ENCODE results near the gene CFAP73. TPM values are rescaled to one million over a fixed set of nuclear protein-coding genes. Genes with fewer than 3 reads are reported as not detected.

Gene CFAP73
- polyA plus RNA-seq, 1 of the 3 experiments (the other 2 are of a cell fraction): not detected

GRCh38 chr12:113106361-113106760 is 43.2 kb upstream of the CFAP73 start:
- no peak overlapping the region for H2AFZ ChIP-seq (ENCODE audit: low read depth)
- H3K4me3 ChIP-seq (ENCODE audit: low read depth in 2 of 2, low read length in 1 of 2): no peak overlapping the region
- no peaks in the 10 kb centered on the region for H3K27me3 ChIP-seq (ENCODE audit: insufficient read depth)
- no peaks in the 10 kb centered on the region for H3K9me3 ChIP-seq
- no peaks in the 10 kb centered on the region for H3K79me2 ChIP-seq (ENCODE audit: insufficient read depth)
- WGBS (ENCODE audit: low lambda C conversion rate): 9% methylated on average over 1 of the region's 1 CpG
- no peaks in the 10 kb centered on the region for H3F3A ChIP-seq (replicated peaks; ENCODE audit: insufficient read depth)
- H4K20me1 ChIP-seq (ENCODE audit: insufficient read depth): no peaks in the 10 kb centered on the region
- no peaks in the 10 kb centered on the region for H3K36me3 ChIP-seq (replicated peaks in 1 of 2; ENCODE audit: control insufficient read depth in 1 of 2, insufficient read depth in 2 of 2, low read length in 1 of 2)
- TF ChIP-seq RCOR1 (IDR thresholded peaks at IDR 0.05; ENCODE audit: low read length): no peak
- TF ChIP-seq USF2 (IDR thresholded peaks at IDR 0.05; ENCODE audit: borderline replicate concordance, low read depth, low read length): no peak
- TF ChIP-seq SIN3A (IDR thresholded peaks at IDR 0.05; ENCODE audit: borderline replicate concordance, low read depth, low read length): no peak
- no peak for TF ChIP-seq TEAD4 (IDR thresholded peaks at IDR 0.05; ENCODE audit: borderline replicate concordance, insufficient read depth)
- POLR2A ChIA-PET: no interaction called here
- H3K9ac ChIP-seq: no peak overlapping the region
- CTCF ChIA-PET: interaction anchor here (1.1 to 2.5 kb wide), 2 partner anchors 8 to 28 kb away, joined by 3 to 12 read pairs; no protein-coding TSS in a partner anchor
- H3K9me2 ChIP-seq: no peaks in the 10 kb centered on the region
- H3K4me1 ChIP-seq (ENCODE audit: control insufficient read depth in 1 of 2, insufficient read depth in 2 of 2, low read depth in 1 of 2, low read length in 1 of 2): peaks cover 0 to 2% of the 10 kb centered on the region in 2 experiments; a peak in 1 of 4 replicates
- no peak overlapping the region for H3K4me2 ChIP-seq
- no peak overlapping the region for H3K27ac ChIP-seq (ENCODE audit: low read depth in 2 of 2, low read length in 1 of 2)
- no peak for DNase-seq

- ChIA-PET CTCF (interaction anchor here (1.4 to 2.5 kb wide), 2 partner anchors 10 to 44 kb away, joined by 3 to 12 read pairs; no protein-coding TSS in a partner anchor), POLR2A (no interaction called here)
- H3K79me2 ChIP-seq (ENCODE audit: insufficient read depth): no peaks in the 10 kb centered on the region
- no peaks in the 10 kb centered on the region for H3K36me3 ChIP-seq (replicated peaks in 1 of 2; ENCODE audit: control insufficient read depth in 1 of 2, insufficient read depth in 2 of 2, low read length in 1 of 2)
- TF ChIP-seq GATA2 (CRISPR knock-in tag; IDR thresholded peaks at IDR 0.05) (no peak), GABPA (IDR thresholded peaks at IDR 0.05; ENCODE audit: low read depth) (no peak), FOSL2 (IDR thresholded peaks at IDR 0.05; ENCODE audit: borderline replicate concordance, low read depth) (no peak), EP300 (IDR thresholded peaks at IDR 0.05; ENCODE audit: borderline replicate concordance in 1 of 2, low read depth in 1 of 2, low read length in 1 of 2) (no peak), JUND (IDR thresholded peaks at IDR 0.05) (no peak), SIN3A (IDR thresholded peaks at IDR 0.05; ENCODE audit: borderline replicate concordance, low read depth, low read length) (no peak), EZH2phosphoT487 (IDR thresholded peaks at IDR 0.05; ENCODE audit: borderline replicate concordance, low read depth) (no peak), MEF2A (IDR thresholded peaks at IDR 0.05; ENCODE audit: borderline replicate concordance, low read depth) (no peak), YY1 (IDR thresholded peaks at IDR 0.05; ENCODE audit: low read depth) (no peak), RFX5 (IDR thresholded peaks at IDR 0.05; ENCODE audit: low read length) (no peak), TCF12 (IDR thresholded peaks at IDR 0.05) (no peak), REST (IDR thresholded peaks at IDR 0.05; ENCODE audit: low read depth, low read length) (no peak), TEAD4 (IDR thresholded peaks at IDR 0.05; ENCODE audit: borderline replicate concordance, insufficient read depth) (no peak), CHD2 (IDR thresholded peaks at IDR 0.05; ENCODE audit: low read length, partially characterized antibody) (no peak), RCOR1 (IDR thresholded peaks at IDR 0.05; ENCODE audit: low read length) (no peak), TAF1 (IDR thresholded peaks at IDR 0.05; ENCODE audit: borderline replicate concordance, low read depth, low read length) (no peak), FOXM1 (IDR thresholded peaks at IDR 0.05; ENCODE audit: low read depth) (no peak)
- TF ChIP-seq, protein P1, sequence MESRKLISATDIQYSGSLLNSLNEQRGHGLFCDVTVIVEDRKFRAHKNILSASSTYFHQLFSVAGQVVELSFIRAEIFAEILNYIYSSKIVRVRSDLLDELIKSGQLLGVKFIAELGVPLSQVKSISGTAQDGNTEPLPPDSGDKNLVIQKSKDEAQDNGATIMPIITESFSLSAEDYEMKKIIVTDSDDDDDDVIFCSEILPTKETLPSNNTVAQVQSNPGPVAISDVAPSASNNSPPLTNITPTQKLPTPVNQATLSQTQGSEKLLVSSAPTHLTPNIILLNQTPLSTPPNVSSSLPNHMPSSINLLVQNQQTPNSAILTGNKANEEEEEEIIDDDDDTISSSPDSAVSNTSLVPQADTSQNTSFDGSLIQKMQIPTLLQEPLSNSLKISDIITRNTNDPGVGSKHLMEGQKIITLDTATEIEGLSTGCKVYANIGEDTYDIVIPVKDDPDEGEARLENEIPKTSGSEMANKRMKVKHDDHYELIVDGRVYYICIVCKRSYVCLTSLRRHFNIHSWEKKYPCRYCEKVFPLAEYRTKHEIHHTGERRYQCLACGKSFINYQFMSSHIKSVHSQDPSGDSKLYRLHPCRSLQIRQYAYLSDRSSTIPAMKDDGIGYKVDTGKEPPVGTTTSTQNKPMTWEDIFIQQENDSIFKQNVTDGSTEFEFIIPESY (IDR thresholded peaks at IDR 0.05; ENCODE audit: borderline replicate concordance, low read depth): no peak
- H3K9me2 ChIP-seq: no peaks in the 10 kb centered on the region
- H3K4me1 ChIP-seq (ENCODE audit: control insufficient read depth in 1 of 2, insufficient read depth in 2 of 2, low read depth in 1 of 2, low read length in 1 of 2): peaks cover 0 to 2% of the 10 kb centered on the region in 2 experiments; a peak in 1 of 4 replicates
- no peaks in the 10 kb centered on the region for H3K27me3 ChIP-seq (ENCODE audit: insufficient read depth)
- no peaks in the 10 kb centered on the region for H4K20me1 ChIP-seq (ENCODE audit: insufficient read depth)
- no peaks in the 10 kb centered on the region for H3K9me3 ChIP-seq
- H3K4me3 ChIP-seq (ENCODE audit: low read depth in 2 of 2, low read length in 1 of 2): no peak overlapping the region
- 42% methylated on average over 4 of the region's 4 CpGs for WGBS (ENCODE audit: low lambda C conversion rate)
- H3K4me2 ChIP-seq: no peak overlapping the region
- no peak for DNase-seq
- no peak overlapping the region for H3K27ac ChIP-seq (ENCODE audit: low read depth in 2 of 2, low read length in 1 of 2)
- H2AFZ ChIP-seq (ENCODE audit: low read depth): no peak overlapping the region
- H3F3A ChIP-seq (replicated peaks; ENCODE audit: insufficient read depth): no peaks in the 10 kb centered on the region
- H3K9ac ChIP-seq: no peak overlapping the region
Observed at GRCh38 chr12:113108308-113108707, 41.2 kb upstream of the CFAP73 start.

Measured in SK-N-SH (cell line).